DOHH2 (cell line): ENCODE results near the gene AGRN.

Experiments
- H3F3A ChIP-seq: fragments of 200-600 bp; sonication (generic), shearing (Covaris generic); 2 replicates; pipeline ENCODE4 v1.6.0; 2016; ENCODE audit warnings: antibody characterized with exemption, mild to moderate bottlenecking; ENCODE audit not compliant: control insufficient read depth, insufficient read depth
- H3K27ac ChIP-seq: fragments of 200-600 bp; sonication (generic); 2 replicates; pipeline ENCODE4 v1.5.1; 2014; ENCODE audit warnings: low read depth, mild to moderate bottlenecking, low read length, moderate library complexity
- H3K27me3 ChIP-seq: fragments of 200-600 bp; sonication (generic); 2 replicates; pipeline ENCODE4 v1.6.1; 2014; ENCODE audit warnings: mild to moderate bottlenecking, low read length, mixed read lengths; ENCODE audit not compliant: control insufficient read depth
- H3K36me3 ChIP-seq: fragments of 200-600 bp; sonication (generic); 2 replicates; pipeline ENCODE4 v1.6.1; 2014; ENCODE audit warnings: mild to moderate bottlenecking, low read length, moderate library complexity, mixed read lengths; ENCODE audit not compliant: control insufficient read depth
- H3K4me1 ChIP-seq: fragments of 200-600 bp; sonication (generic); 2 replicates; pipeline ENCODE4 v1.6.1; 2014; ENCODE audit warnings: mild to moderate bottlenecking, low read length, mixed read lengths; ENCODE audit not compliant: control insufficient read depth
- H3K4me2 ChIP-seq: fragments of 200-600 bp; sonication (generic); 2 replicates; pipeline ENCODE4 v1.6.0; 2014; ENCODE audit warnings: mild to moderate bottlenecking, low read length, moderate library complexity
- H3K4me3 ChIP-seq: fragments of 200-600 bp; sonication (generic); 2 replicates; pipeline ENCODE4 v1.5.1; 2014; ENCODE audit warnings: mild to moderate bottlenecking, low read length, mixed read lengths
- H3K79me2 ChIP-seq: fragments of 200-600 bp; sonication (generic); 2 replicates; pipeline ENCODE4 v1.6.1; 2014; ENCODE audit warnings: mild to moderate bottlenecking, low read length, mixed read lengths; ENCODE audit not compliant: control insufficient read depth
- H3K9me2 ChIP-seq: fragments of 200-600 bp; sonication (generic); replicated peaks from 2 replicates; pipeline ENCODE4 v1.6.1; 2014; ENCODE audit warnings: mild to moderate bottlenecking, low read length, mixed read lengths; ENCODE audit not compliant: control insufficient read depth
- H3K9me3 ChIP-seq: fragments of 200-600 bp; sonication (generic); 2 replicates; pipeline ENCODE4 v1.6.1; 2014; ENCODE audit warnings: antibody characterized with exemption, low read length, mixed read lengths; ENCODE audit not compliant: control insufficient read depth, insufficient read depth
- H4K20me1 ChIP-seq: fragments of 200-600 bp; sonication (generic); 2 replicates; pipeline ENCODE4 v1.6.0; 2014; ENCODE audit warnings: low read depth, mild to moderate bottlenecking, antibody characterized with exemption, low read length, moderate library complexity; ENCODE audit not compliant: control insufficient read depth, insufficient read depth
- CTCF ChIP-seq: fragments of 200-600 bp; sonication (generic); IDR thresholded peaks from one replicate; pipeline ENCODE4 v1.5.1; 2014; ENCODE audit warnings: antibody characterized with exemption, mild to moderate bottlenecking, low read depth, low read length; ENCODE audit not compliant: poor library complexity, severe bottlenecking
- EZH2phosphoT487 ChIP-seq: fragments of 200-600 bp; sonication (generic); IDR thresholded peaks from 2 replicates; pipeline ENCODE4 v1.6.1; 2017; ENCODE audit warnings: borderline replicate concordance, mild to moderate bottlenecking, antibody characterized with exemption, low read length, moderate library complexity, mixed read lengths

The AGRN gene

GRCh38 chr1:1042835-1043234, 22.9 kb downstream of the AGRN start:
- Histone ChIP-seq H3K79me2 (no peaks in the 10 kb centered on the region), H3K27me3 (peaks cover 28% of the 10 kb centered on the region), H3F3A (no peaks in the 10 kb centered on the region), H3K27ac (no peak overlapping the region), H4K20me1 (no peaks in the 10 kb centered on the region; the same call in 1 of the 2 replicates), H3K9me3 (no peaks in the 10 kb centered on the region), H3K4me3 (no peak overlapping the region), H3K4me1 (peaks cover 19% of the 10 kb centered on the region), H3K4me2 (no peak overlapping the region), H3K9me2 (no peaks in the 10 kb centered on the region), H3K36me3 (no peaks in the 10 kb centered on the region)
- TF ChIP-seq EZH2phosphoT487 (no peak), CTCF (no peak)

- Histone ChIP-seq H4K20me1 (no peaks in the 10 kb centered on the region), H3F3A (no peaks in the 10 kb centered on the region), H3K9me2 (no peaks in the 10 kb centered on the region), H3K27ac (no peak overlapping the region), H3K79me2 (no peaks in the 10 kb centered on the region), H3K36me3 (no peaks in the 10 kb centered on the region), H3K9me3 (no peaks in the 10 kb centered on the region), H3K4me2 (no peak overlapping the region), H3K27me3 (peaks cover 22% of the 10 kb centered on the region), H3K4me1 (peaks cover 19% of the 10 kb centered on the region), H3K4me3 (no peak overlapping the region)
- TF ChIP-seq EZH2phosphoT487 (no peak), CTCF (no peak)
These were observed 23.5 kb downstream of the AGRN start for GRCh38 chr1:1043411-1043810.

- TF ChIP-seq CTCF (no peak), EZH2phosphoT487 (no peak)
- H3K36me3 ChIP-seq: no peaks in the 10 kb centered on the region
These were observed 24.0 kb downstream of the AGRN start for GRCh38 chr1:1043921-1044320.

More at GRCh38 chr1:1043921-1044320, 24.0 kb downstream of the AGRN start:
- H3K9me3 ChIP-seq: no peaks in the 10 kb centered on the region
- peaks cover 17% of the 10 kb centered on the region for H3K4me1 ChIP-seq
- H3K4me2 ChIP-seq: no peak overlapping the region
- no peak overlapping the region for H3K4me3 ChIP-seq
- H3K27ac ChIP-seq: no peak overlapping the region
- H3K27me3 ChIP-seq: peaks cover 17% of the 10 kb centered on the region
- no peaks in the 10 kb centered on the region for H3F3A ChIP-seq
- H4K20me1 ChIP-seq: no peaks in the 10 kb centered on the region
- H3K9me2 ChIP-seq: no peaks in the 10 kb centered on the region
- no peaks in the 10 kb centered on the region for H3K79me2 ChIP-seq
